Airway epithelial cell (primary cell): ENCODE measurements around the gene ATP1B1. TPM values are rescaled to one million over a fixed set of nuclear protein-coding genes. Genes with fewer than 3 reads are reported as not detected.

Experiments used
- total RNA-seq: library from RNA; depleted of rRNA; stranded (reverse); fragments of >200 nt; gene quantifications from 2 replicates; pipeline ENCODE4 v1.2.3, GENCODE V29; 2015

The ATP1B1 gene
- total RNA-seq = 69.4 and 73.3 TPM in 2 replicates

DNA sequence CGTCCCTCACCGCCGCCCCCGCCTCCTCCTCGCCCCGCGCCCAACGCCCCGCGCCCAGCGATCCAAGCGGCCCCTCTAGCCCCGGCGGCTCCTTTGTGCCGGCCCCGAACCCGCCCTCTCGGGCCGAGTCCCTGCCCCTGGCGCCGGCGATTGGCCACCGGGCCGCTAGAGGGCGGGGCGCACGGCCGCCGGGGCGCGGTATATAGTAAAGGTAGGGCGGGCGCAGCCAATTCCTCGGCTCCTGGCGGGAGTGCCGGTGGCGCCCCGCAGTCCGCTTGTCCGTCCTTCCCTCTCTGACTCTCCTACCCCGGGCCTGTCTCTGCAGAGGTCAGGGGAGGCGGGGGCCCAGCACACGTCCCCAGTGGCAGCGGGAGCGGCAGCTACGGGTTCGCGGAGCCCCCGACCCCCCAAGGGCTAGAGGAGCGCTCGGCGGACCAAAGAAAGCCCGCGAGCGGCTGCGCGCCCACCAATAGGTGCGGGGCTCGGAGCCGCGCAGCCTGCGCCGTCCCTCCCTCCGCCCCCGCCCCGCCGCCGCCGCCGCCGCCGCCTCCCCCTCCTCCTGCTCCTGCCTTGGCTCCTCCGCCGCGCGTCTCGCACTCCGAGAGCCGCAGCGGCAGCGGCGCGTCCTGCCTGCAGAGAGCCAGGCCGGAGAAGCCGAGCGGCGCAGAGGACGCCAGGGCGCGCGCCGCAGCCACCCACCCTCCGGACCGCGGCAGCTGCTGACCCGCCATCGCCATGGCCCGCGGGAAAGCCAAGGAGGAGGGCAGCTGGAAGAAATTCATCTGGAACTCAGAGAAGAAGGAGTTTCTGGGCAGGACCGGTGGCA, at the start of gene ATP1B1:
TSS of gene ATP1B1 (plus strand) at position 596 of the 826 bp plus-strand sequence. CDS start at position 736, 140 bp downstream.

